GM19468 (cell line): ENCODE results near the gene VLDLR.

Experiments used
- ATAC-seq: cut with Tn5 transposase; IDR thresholded peaks from one replicate; pipeline ENCODE4 v1.9.1; 2021; ENCODE audit warnings: mild to moderate bottlenecking, moderate library complexity, moderate number of reproducible peaks; ENCODE audit not compliant: unreplicated experiment; ENCODE audit errors: extremely low read depth

The VLDLR gene

GRCh38 chr9:2621722-2622460, at the start of gene VLDLR:
Gene VLDLR, plus strand, starts transcription at chr9:2621787. Its CDS starts 403 bp downstream, at chr9:2622190.
- no peak for ATAC-seq

GRCh38 chr9:2574203-2574602, 47.4 kb upstream of the VLDLR start:
- no peak for ATAC-seq

- ATAC-seq = no peak
Observed at GRCh38 chr9:2576631-2577030, 45.0 kb upstream of the VLDLR start.

- ATAC-seq = no peak
Observed at GRCh38 chr9:2583308-2584013, 38.1 kb upstream of the VLDLR start.

- no peak for ATAC-seq
Observed at GRCh38 chr9:2591967-2592366, 29.6 kb upstream of the VLDLR start.

- no peak for ATAC-seq
Observed at GRCh38 chr9:2593744-2594143, 27.8 kb upstream of the VLDLR start.

GRCh38 chr9:2595973-2596372, 25.6 kb upstream of the VLDLR start:
- ATAC-seq = no peak

- ATAC-seq = no peak
Observed at GRCh38 chr9:2597483-2597882, 24.1 kb upstream of the VLDLR start.

- no peak for ATAC-seq
Observed at GRCh38 chr9:2599896-2600295, 21.7 kb upstream of the VLDLR start.

- ATAC-seq = no peak
Observed at GRCh38 chr9:2600307-2600706, 21.3 kb upstream of the VLDLR start.

- ATAC-seq = no peak
Observed at GRCh38 chr9:2601785-2602378, 19.7 kb upstream of the VLDLR start.

GRCh38 chr9:2602704-2603116, 18.9 kb upstream of the VLDLR start:
- no peak for ATAC-seq

- ATAC-seq = no peak
Observed at GRCh38 chr9:2603621-2604020, 18.0 kb upstream of the VLDLR start.

- no peak for ATAC-seq
Observed at GRCh38 chr9:2605246-2605645, 16.3 kb upstream of the VLDLR start.

- no peak for ATAC-seq
Observed at GRCh38 chr9:2608276-2608675, 13.3 kb upstream of the VLDLR start.

- no peak for ATAC-seq
Observed at GRCh38 chr9:2610985-2611384, 10.6 kb upstream of the VLDLR start.

- no peak for ATAC-seq
Observed at GRCh38 chr9:2611961-2612360, 9.6 kb upstream of the VLDLR start.

GRCh38 chr9:2613730-2614271, 7.8 kb upstream of the VLDLR start:
- ATAC-seq = no peak

GRCh38 chr9:2615497-2615896, 6.1 kb upstream of the VLDLR start:
- no peak for ATAC-seq

GRCh38 chr9:2616692-2617377, 4.8 kb upstream of the VLDLR start:
- no peak for ATAC-seq

GRCh38 chr9:2618289-2618688, 3.3 kb upstream of the VLDLR start:
- no peak for ATAC-seq
